ENCODE measurements around the gene CCDC146.

GRCh38 chr7:77293046-77293445 is 170.6 kb downstream of the CCDC146 start:
- TF ChIP-seq, protein P1, sequence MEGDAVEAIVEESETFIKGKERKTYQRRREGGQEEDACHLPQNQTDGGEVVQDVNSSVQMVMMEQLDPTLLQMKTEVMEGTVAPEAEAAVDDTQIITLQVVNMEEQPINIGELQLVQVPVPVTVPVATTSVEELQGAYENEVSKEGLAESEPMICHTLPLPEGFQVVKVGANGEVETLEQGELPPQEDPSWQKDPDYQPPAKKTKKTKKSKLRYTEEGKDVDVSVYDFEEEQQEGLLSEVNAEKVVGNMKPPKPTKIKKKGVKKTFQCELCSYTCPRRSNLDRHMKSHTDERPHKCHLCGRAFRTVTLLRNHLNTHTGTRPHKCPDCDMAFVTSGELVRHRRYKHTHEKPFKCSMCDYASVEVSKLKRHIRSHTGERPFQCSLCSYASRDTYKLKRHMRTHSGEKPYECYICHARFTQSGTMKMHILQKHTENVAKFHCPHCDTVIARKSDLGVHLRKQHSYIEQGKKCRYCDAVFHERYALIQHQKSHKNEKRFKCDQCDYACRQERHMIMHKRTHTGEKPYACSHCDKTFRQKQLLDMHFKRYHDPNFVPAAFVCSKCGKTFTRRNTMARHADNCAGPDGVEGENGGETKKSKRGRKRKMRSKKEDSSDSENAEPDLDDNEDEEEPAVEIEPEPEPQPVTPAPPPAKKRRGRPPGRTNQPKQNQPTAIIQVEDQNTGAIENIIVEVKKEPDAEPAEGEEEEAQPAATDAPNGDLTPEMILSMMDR (IDR thresholded peaks at IDR 0.05): peak; percentile 21
- no peak for TF ChIP-seq EZH2phosphoT487 (IDR thresholded peaks at IDR 0.05)
